Ishikawa (cell line): ENCODE data around the gene CCNDBP1.

Experiments
- FOXM1 ChIP-seq: IDR thresholded peaks from 2 replicates; pipeline ENCODE4 v1.6.1; 2012; ENCODE audit warnings: low read depth, borderline replicate concordance
- RAD21 ChIP-seq: IDR thresholded peaks from 2 replicates; pipeline ENCODE4 v1.6.1; 2012; ENCODE audit warnings: low read depth
- TAF1 ChIP-seq: IDR thresholded peaks from 2 replicates; pipeline ENCODE4 v1.6.1; 2012; ENCODE audit warnings: low read depth, mild to moderate bottlenecking
- ZBTB7A ChIP-seq: IDR thresholded peaks from 2 replicates; pipeline ENCODE4 v1.6.1; 2012; ENCODE audit warnings: low read depth

DNA sequence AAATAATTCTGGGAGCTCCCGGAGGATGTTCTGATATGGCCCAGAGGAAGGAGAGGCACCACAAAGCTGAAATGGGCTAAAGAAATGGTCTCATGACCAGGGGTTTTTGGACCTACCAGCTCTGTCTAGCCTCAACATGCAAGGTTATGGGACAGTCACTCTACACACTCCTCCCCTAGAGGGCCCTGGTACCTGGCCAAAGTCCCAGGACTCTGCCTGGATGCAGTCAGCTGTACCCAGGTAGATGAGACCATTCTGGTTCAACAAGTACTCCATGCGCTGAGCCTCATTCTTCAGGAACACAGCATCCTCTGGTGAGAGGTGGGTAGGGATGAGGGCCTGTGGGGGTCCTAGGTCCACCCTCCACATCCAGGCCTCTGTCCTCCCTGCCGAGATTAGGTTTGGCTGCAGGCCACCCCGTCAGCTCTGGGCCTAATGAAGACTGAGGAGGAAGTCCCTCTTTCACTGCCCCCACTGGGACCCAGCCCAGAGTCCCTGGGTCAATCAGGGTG is 26.1 kb downstream of the CCNDBP1 start:
- TF ChIP-seq FOXM1, result no peak
- no peak for TF ChIP-seq RAD21
- no peak for TF ChIP-seq ZBTB7A
- TF ChIP-seq TAF1, result no peak
